ENCODE data around the gene SCYL3. TPM values are rescaled to one million over a fixed set of nuclear protein-coding genes. Genes with fewer than 3 reads are reported as not detected.

Gene SCYL3
- polyA plus RNA-seq, 3 donors = 2.3 to 4.9 (median 3.6) TPM

DNA sequence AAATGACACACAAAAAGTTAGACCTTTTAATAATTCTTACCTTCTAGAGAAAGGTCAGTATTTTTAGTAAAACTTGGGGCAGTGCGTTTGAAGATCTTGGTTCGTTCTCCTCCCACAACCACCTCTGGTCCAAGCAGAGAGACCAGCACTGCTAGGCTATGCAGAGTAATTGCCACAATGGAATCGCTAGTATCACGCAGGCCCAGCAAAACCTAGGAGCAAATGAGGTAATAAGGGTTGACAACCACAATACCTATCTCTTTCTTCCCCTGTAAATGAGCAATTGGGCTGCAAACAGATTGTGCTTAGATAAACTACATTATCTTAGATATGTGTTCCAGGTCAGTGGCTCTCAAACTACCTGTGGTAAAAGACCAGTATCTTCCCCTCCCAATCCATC, 34.7 kb downstream of the SCYL3 start:
- H3K9me3 Mint-ChIP-seq = no peaks in the 10 kb centered on the region
- no CpG with 5 or more reads among the region's 4 CpGs for WGBS (ENCODE audit: insufficient coverage)

DNA sequence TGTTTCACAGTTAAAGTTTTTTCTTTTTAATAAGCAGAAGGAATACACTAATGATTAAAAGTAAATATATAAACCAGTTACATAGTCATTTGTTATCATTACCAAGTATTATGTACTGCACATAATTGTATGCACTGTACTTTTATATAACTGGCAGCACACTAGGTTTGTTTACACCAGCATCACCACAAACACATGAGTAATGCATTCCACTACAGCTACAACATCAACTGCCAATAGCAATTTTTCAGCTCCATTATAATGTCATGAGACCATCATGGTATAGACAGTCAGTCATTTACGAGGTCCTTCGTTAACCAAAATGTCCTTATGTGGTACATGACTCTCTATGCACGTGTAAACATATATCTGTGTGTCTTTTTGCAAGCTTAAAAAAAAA, 35.2 kb downstream of the SCYL3 start:
- peaks cover 14% of the 10 kb centered on the region for H3K4me1 Mint-ChIP-seq
- H3K4me2 ChIP-seq (replicated peaks; ENCODE audit: extremely low read depth, low read length, poor library complexity, severe bottlenecking) = no peak overlapping the region
- no peak overlapping the region for H3K27ac Mint-ChIP-seq
- no peak for DNase-seq
- H3K79me2 ChIP-seq (ENCODE audit: insufficient read depth, low read length) = no peaks in the 10 kb centered on the region
- no peaks in the 10 kb centered on the region for H3K9me3 ChIP-seq (replicated peaks in 1 of 2; ENCODE audit: control insufficient read depth in 1 of 2, insufficient read depth in 1 of 2, low read length in 2 of 2)
- no peaks in the 10 kb centered on the region for H3K27me3 ChIP-seq (ENCODE audit: control insufficient read depth in 2 of 2, insufficient read depth in 2 of 2, low read length in 2 of 2)
- no peak overlapping the region for H3K4me3 ChIP-seq (replicated peaks in 1 of 3; ENCODE audit: low read depth in 2 of 3, low read length in 3 of 3)
- peaks cover 0 to 9% of the 10 kb centered on the region in 2 donors for H3K4me1 ChIP-seq (ENCODE audit: control insufficient read depth in 1 of 2, insufficient read depth in 2 of 2, low read length in 2 of 2)
- peaks cover 76 to 83% of the 10 kb centered on the region in 2 donors for H3K36me3 Mint-ChIP-seq
- H3K27me3 Mint-ChIP-seq (ENCODE audit: low read depth in 3 of 3) = no peaks in the 10 kb centered on the region
- no peak overlapping the region for H3K4me3 Mint-ChIP-seq
- H3K27ac ChIP-seq (ENCODE audit: low read depth in 1 of 2, low read length in 2 of 2) = no peak overlapping the region
- H3K9me3 Mint-ChIP-seq = no peaks in the 10 kb centered on the region
- H4K20me1 ChIP-seq (ENCODE audit: insufficient read depth, low read length) = no peaks in the 10 kb centered on the region
- intact Hi-C loops (cut with micrococcal nuclease) = no loop called here
- WGBS (ENCODE audit: insufficient coverage) = no CpG with 5 or more reads among the region's 3 CpGs
- no peak overlapping the region for H2AFZ ChIP-seq (ENCODE audit: insufficient read depth, low read depth, low read length, poor library complexity, severe bottlenecking)
- no peak overlapping the region for H3K9ac ChIP-seq (ENCODE audit: insufficient read depth, low read length, poor library complexity, severe bottlenecking)
- H3K36me3 ChIP-seq (replicated peaks in 1 of 2; ENCODE audit: control insufficient read depth in 1 of 2, insufficient read depth in 2 of 2, low read length in 2 of 2) = peaks cover 86 to 99% of the 10 kb centered on the region in 2 donors
- TF ChIP-seq, protein P1, sequence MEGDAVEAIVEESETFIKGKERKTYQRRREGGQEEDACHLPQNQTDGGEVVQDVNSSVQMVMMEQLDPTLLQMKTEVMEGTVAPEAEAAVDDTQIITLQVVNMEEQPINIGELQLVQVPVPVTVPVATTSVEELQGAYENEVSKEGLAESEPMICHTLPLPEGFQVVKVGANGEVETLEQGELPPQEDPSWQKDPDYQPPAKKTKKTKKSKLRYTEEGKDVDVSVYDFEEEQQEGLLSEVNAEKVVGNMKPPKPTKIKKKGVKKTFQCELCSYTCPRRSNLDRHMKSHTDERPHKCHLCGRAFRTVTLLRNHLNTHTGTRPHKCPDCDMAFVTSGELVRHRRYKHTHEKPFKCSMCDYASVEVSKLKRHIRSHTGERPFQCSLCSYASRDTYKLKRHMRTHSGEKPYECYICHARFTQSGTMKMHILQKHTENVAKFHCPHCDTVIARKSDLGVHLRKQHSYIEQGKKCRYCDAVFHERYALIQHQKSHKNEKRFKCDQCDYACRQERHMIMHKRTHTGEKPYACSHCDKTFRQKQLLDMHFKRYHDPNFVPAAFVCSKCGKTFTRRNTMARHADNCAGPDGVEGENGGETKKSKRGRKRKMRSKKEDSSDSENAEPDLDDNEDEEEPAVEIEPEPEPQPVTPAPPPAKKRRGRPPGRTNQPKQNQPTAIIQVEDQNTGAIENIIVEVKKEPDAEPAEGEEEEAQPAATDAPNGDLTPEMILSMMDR (IDR thresholded peaks at IDR 0.05) = no peak

More for the DNA sequence above, 34.7 kb downstream of the SCYL3 start:
- H3K4me1 ChIP-seq (ENCODE audit: control insufficient read depth in 1 of 2, insufficient read depth in 2 of 2, low read length in 2 of 2) = peaks cover 0 to 9% of the 10 kb centered on the region in 2 donors
- no peak overlapping the region for H3K4me3 ChIP-seq (replicated peaks in 1 of 3; ENCODE audit: low read depth in 2 of 3, low read length in 3 of 3)
- Mint-ChIP-seq H3K36me3 (peaks cover 76 to 83% of the 10 kb centered on the region in 2 donors), H3K4me1 (peaks cover 14% of the 10 kb centered on the region), H3K4me3 (no peak overlapping the region), H3K27me3 (ENCODE audit: low read depth in 3 of 3) (no peaks in the 10 kb centered on the region), H3K27ac (no peak overlapping the region)
- no peak overlapping the region for H2AFZ ChIP-seq (ENCODE audit: insufficient read depth, low read depth, low read length, poor library complexity, severe bottlenecking)
- TF ChIP-seq, protein P1 (IDR thresholded peaks at IDR 0.05) = no peak
- peaks cover 86 to 99% of the 10 kb centered on the region in 2 donors for H3K36me3 ChIP-seq (replicated peaks in 1 of 2; ENCODE audit: control insufficient read depth in 1 of 2, insufficient read depth in 2 of 2, low read length in 2 of 2)
- H4K20me1 ChIP-seq (ENCODE audit: insufficient read depth, low read length) = no peaks in the 10 kb centered on the region
- no peaks in the 10 kb centered on the region for H3K79me2 ChIP-seq (ENCODE audit: insufficient read depth, low read length)
- no peak for DNase-seq
- H3K4me2 ChIP-seq (replicated peaks; ENCODE audit: extremely low read depth, low read length, poor library complexity, severe bottlenecking) = no peak overlapping the region
- no peaks in the 10 kb centered on the region for H3K9me3 ChIP-seq (replicated peaks in 1 of 2; ENCODE audit: control insufficient read depth in 1 of 2, insufficient read depth in 1 of 2, low read length in 2 of 2)
- intact Hi-C loops (cut with micrococcal nuclease) = no loop called here
- H3K27me3 ChIP-seq (ENCODE audit: control insufficient read depth in 2 of 2, insufficient read depth in 2 of 2, low read length in 2 of 2) = no peaks in the 10 kb centered on the region
- H3K9ac ChIP-seq (ENCODE audit: insufficient read depth, low read length, poor library complexity, severe bottlenecking) = no peak overlapping the region
- H3K27ac ChIP-seq (ENCODE audit: low read depth in 1 of 2, low read length in 2 of 2) = no peak overlapping the region
